Measurements from ENCODE around the gene SFMBT2.
"Not testable (repeated sequence)": the region's sequence is repeated elsewhere in the genome, so short reads cannot be mapped to it uniquely, and the experiment has no call there.

The SFMBT2 gene

GRCh38 chr10:7225133-7225532 is 185.7 kb downstream of the SFMBT2 start:
- DNase-seq (ENCODE audit: low spot score) = no peak

GRCh38 chr10:7218968-7219367 is 191.9 kb downstream of the SFMBT2 start:
- no peak for DNase-seq (ENCODE audit: low spot score)

DNA sequence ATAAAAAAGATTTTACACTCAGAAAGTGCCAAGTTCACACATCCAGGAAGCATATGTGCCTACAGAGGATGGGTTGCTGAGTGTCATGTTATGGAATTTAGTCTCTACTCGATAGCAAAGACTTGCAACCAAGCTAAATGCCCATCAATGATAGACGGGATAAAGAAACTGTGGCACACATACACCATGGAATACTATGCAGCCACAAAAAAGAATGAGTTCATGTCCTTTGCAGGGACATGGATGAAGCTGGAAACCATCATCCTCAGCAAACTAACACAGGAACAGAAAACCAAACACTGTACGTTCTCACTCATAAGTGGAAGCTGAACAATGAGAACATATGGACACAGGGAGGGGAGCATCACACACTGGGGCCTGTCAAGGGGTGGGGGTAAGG is 198.1 kb downstream of the SFMBT2 start:
- DNase-seq (ENCODE audit: low spot score) = not testable (repeated sequence)

- no peak for DNase-seq (ENCODE audit: low spot score)
These were observed 198.8 kb downstream of the SFMBT2 start for GRCh38 chr10:7211857-7212577.

- no peak for DNase-seq (ENCODE audit: low spot score)
These were observed 200.3 kb downstream of the SFMBT2 start for GRCh38 chr10:7210516-7210915.

DNA sequence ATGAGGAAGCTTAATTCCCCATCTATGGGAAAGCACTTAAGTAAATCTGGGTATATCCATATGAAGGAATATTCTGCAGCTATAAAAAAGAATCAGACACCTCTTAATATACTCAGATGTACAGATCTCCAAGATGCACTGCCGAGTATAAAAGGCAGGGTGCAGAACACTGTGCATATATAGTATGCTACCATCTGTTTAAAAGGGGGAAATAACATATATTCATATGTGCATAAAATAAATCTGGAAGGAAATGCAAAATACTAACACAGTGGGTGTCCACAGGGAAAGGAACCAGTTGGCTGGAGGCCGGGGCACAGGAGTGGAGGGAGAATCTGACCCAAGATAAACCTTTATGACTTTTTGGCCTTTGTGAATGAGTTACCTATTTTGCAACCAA is 201.4 kb downstream of the SFMBT2 start:
- no peak for DNase-seq (ENCODE audit: low spot score)

GRCh38 chr10:7206412-7207100 is 204.3 kb downstream of the SFMBT2 start:
- no peak for DNase-seq (ENCODE audit: low spot score)

- no peak for DNase-seq (ENCODE audit: low spot score)
These were observed 205.2 kb downstream of the SFMBT2 start for GRCh38 chr10:7205656-7206055.

DNA sequence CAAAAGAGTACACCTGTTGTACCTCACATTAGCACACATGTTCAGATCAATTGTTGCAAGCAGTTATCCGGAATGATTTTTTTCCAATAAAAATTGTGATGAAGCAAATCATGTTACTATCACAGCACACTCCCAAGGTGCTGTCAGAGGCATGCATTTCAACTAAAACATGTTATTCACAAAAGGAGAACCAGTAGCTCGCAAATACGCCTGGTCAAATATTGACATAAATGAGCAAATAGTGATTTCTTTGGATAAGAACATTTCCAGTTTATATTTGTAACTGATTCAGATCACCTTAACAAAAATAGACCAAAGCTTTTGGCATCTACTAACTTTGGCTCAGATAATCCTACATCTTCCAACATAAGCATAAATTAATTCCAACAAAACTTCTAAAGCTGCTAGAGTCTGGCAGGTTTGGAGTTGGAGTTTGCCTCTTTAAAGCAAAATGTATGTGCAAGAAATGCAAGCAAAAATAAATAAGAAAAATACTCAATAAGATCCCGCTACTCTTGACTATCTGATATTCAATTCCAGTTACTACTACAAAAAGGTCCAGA is 208.0 kb downstream of the SFMBT2 start:
- DNase-seq (ENCODE audit: low spot score) = no peak

DNA sequence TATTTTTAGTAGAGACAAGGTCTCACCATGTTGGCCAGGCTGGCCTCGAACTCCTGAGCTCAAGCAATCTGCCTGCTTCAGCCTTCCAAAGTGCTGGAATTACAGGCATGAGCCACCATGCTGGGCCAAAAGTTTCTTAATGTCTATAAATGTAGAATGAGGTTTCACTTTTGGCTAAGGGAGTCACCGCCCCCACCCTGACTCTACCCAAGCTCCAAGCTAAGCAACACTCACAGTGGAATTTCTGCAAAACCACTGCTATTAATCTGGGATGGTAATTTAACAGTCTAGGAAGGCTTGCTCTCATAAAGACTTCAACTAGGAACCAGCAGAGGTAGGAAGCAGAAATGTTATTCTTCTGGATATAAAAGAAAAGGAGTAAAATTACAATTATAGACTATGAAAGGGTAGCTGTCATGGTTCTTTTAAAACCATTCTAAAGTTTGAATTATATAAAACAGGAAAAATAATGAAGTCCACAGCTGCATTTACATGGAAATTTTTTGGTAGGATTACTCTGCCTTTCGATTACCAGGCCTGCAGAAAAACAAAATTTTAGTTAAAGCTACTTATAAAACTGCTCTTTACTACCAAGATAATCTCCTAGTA is 211.6 kb downstream of the SFMBT2 start:
- DNase-seq (ENCODE audit: low spot score) = no peak

GRCh38 chr10:7196284-7196683 is 214.6 kb downstream of the SFMBT2 start:
- no peak for DNase-seq (ENCODE audit: low spot score)

DNA sequence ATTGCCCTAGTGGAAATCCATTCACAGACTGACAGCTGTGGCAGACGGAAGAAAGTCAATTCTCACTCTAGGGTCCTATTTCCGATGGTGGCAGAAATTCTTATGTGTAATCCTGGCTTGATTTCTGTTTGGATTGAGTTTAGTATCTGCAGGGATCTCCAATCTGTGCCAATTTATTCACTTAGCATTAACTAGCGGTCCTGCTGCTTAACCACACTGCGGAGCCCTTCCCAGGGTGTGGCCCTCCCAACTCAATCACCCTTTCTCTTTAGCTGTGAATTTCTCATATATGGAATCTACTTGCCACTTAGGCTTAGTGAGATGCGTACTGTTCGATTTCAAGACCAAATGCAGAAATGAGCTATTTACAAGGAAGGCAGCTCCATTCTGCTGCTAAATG is 215.7 kb downstream of the SFMBT2 start:
- no peak for DNase-seq (ENCODE audit: low spot score)

GRCh38 chr10:7194571-7194970 is 216.3 kb downstream of the SFMBT2 start:
- no peak for DNase-seq (ENCODE audit: low spot score)

DNA sequence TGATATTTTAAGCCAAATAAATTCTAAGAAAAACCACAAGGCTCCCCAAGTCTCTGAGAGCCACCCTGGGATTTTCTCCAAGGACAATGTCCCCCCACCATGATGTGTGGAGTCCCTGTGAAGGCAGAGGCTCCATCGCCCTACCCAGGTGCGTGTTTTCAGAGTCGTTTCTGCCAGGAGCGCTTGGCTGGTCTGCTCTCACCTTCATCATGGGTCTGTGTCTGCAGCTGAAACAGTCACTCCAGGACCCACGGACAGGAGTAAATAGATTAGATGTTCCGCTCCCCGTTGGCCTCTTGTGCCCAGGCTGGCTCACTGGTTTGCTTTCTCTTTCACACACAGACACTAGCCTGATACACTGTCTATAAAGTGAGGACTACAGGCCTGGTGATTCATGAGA is 217.5 kb downstream of the SFMBT2 start:
- no peak for DNase-seq (ENCODE audit: low spot score)

DNA sequence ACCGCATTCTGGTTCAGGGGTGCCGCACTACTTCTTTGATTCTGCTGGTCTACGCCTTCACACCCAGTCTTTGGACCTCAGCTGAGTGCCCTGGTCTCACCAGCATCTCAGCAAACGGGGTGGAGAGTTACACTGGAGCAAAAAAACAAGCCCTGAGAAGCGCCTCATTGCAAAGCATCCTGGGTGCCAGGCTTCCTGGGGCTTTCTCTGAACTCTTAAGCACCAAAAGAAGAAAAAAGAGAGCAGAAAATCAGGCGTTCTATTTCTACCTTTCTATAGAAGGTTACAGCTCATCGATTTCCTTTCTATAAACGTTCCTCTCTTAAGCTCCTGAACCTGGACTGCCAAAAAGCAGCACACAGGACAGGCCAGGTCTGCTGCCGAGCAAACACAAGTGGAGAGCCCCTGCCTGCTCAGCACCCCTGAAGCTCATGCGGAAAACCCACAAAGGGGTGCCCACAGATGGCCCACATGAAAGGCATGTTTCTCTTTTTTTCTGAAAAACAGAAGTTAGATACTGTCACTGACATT is 217.9 kb downstream of the SFMBT2 start:
- no peak for DNase-seq (ENCODE audit: low spot score)

GRCh38 chr10:7192061-7192460 is 218.8 kb downstream of the SFMBT2 start:
- DNase-seq (ENCODE audit: low spot score) = no peak

GRCh38 chr10:7190772-7191171 is 220.1 kb downstream of the SFMBT2 start:
- DNase-seq (ENCODE audit: low spot score) = not testable (repeated sequence)

DNA sequence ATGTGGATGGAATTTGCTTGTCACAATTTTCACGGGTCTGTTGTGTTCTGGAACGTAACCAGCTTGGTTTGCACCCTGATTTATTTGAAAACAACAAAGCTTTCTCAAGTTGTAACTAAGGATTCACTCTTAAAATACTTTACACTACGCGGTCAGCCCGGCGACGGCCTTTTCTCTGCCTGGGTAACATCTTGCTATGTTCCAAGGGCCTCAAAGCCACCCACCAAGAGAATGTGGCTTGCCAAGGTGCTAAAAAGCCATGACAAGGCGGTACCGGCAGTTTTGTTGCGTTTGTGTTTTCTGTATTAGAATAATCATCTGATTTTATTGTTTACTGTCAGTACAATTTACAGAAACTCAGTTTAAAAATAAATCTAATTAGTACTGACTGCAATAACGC is 220.9 kb downstream of the SFMBT2 start:
- DNase-seq (ENCODE audit: low spot score) = no peak

DNA sequence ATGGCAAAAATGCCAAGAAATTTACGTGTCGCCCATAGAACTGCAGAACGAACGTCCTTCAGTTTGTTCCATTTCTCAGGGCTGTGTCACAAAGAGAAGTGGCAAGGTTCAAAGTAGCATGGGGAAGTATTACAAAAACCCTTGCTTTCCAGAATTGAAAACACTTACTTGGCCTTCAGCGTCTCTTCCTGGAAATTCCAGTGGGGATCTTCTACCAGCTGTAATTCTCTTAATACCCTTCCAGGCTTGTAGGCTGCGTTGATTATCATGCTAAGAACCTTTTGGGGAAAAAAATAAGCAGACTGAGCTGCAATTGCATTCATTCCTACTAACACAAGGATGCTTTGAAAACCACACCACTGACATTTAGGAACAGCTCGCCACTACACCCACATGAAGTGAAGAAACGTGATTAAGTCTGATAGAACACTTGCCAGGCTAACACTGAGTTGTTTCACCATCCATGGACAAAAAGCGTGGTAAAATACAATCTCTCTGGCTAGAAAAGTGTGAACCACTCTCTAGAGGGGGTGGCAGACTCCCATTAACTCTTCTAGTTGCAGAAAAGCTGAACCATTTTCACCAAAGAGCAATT is 222.3 kb downstream of the SFMBT2 start:
- DNase-seq (ENCODE audit: low spot score) = no peak

- no peak for DNase-seq (ENCODE audit: low spot score)
These were observed 224.3 kb downstream of the SFMBT2 start for GRCh38 chr10:7186387-7187018.

- DNase-seq (ENCODE audit: low spot score) = no peak
These were observed 225.5 kb downstream of the SFMBT2 start for GRCh38 chr10:7185367-7185690.
